IPS DF 4.7 (cell line): ENCODE results near the gene CAPN10.

Experiments
- DNase-seq: peaks from one replicate; pipeline ENCODE4 v3.0.0-alpha.2; 2013; ENCODE audit warnings: low spot score; ENCODE audit errors: extremely low read depth

Gene CAPN10

DNA sequence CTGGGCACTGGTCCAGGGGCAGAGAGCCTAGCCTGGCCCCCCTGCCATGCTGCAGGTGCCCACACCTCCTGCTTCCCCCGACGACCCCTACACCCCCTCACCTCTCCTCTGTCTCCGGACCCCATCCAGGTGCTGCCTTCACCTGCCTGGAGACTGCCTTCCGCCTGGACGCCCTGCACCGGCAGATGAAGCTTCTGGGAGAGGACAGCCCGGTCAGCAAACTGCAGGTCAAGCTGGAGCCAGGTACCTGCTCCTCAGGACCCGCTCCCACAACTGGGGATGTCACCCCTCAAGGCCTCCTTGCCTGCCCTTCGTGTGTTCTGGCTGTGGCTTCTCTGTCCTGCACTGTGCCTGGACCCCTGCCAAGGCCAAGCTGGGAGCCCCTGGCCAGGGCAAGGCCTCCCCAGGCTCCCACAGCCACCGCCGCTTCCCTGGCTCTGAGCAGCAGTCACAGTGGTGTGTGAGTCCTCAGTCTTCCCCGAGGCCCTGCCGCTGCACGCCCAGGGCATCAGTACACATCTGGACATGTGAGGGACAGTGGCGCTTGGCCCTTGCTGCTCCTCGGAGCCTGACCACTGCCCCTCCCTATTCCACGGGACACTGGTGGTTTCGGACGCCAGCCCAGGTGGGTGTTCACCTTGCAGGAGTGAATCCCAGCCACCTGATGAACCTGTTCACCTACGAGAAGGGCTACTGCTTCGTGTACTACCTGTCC is 12.0 kb upstream of the CAPN10 start:
- no peak for DNase-seq

DNA sequence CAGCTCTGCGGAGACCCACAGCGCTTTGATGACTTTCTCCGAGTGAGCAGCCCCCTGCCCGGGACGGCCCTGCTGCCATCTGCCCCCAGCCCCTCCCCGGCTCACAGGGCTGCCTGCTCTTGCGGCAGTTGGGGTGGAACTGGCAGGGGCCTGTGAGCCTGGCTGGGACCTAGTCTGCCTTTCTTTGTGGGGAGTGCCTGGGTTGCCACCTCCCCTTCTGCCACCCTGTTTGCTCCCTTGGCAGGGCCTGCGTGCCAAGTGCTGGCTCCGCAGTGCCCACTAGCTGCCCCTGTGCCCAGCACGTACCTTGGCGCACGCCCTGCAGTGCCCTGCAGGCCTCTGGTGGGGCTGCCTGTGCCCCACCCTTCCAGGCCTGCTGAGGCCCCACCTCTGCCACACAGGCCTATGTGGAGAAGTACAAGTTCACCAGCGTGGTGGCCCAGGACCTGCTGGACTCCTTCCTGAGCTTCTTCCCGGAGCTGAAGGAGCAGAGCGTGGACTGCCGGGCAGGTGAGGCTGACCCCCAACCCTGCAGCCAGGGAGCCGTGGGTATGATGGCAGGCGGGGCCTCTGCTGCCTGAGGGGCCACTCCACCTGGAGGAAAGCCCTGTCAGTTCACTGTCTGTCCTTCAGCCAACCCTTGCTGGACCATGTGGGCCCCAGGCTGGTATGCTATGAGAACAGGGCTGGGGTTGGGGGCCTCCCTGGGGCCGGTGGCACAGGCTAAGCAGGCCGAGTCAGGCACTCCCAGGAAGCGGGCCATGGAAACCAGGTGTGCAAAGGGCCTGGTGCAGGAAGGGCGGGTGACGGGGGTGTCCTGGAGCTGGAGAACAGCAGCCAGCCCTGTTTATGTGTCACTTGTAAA is 11.2 kb upstream of the CAPN10 start:
- DNase-seq: no peak

DNA sequence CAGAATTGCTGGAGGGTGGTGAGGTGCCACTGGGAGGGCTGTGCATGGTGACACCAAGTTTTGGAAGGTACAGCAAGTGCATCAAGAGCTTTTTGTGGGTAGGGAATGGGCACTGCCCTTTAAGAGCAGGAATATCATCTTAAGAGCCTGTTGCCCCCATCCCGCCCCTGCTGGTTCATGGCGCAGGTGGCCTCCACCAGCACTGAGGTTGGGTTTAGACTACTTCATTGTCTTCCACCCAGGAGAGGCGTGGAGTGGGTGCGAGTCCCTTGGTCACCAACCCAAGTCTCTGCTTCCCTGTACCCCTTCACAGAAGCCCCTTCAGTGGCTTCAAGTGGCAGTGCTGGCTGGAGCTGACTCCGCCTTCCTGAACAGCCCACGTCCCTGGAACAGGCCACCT is 10.5 kb upstream of the CAPN10 start:
- no peak for DNase-seq

GRCh38 chr2:240576436-240577205 is 9.9 kb upstream of the CAPN10 start:
- no peak for DNase-seq

DNA sequence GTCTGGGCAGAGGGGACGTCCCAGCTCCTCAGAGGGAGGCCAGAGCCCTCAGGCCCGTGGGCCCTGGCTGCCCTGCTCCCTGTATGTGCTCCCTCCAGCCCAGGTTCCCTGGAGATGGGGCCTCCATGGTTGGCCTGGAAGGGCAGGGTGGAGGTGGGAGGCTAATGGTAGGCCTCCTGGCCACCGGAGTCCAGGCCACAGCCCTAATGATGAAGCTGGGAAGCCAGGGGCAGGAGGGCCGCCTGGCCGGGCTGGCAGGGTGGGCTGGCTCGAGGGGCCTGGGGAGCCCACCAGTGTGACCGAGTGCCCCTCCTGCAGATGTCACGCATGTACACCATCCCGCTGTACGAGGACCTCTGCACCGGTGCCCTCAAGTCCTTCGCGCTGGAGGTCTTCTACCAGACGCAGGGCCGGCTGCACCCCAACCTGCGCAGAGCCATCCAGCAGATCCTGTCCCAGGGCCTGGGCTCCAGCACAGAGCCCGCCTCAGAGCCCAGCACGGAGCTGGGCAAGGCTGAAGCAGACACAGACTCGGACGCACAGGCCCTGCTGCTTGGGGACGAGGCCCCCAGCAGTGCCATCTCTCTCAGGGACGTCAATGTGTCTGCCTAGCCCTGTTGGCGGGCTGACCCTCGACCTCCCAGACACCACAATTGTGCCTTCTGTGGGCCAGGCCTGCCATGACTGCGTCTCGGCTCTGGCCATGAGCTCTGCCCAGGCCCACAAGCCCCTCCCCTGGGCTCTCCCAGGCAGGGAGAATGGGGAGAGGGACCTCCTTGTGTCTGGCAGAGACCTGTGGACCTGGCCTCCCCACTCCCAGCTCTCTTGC is 9.0 kb upstream of the CAPN10 start:
- no peak for DNase-seq

DNA sequence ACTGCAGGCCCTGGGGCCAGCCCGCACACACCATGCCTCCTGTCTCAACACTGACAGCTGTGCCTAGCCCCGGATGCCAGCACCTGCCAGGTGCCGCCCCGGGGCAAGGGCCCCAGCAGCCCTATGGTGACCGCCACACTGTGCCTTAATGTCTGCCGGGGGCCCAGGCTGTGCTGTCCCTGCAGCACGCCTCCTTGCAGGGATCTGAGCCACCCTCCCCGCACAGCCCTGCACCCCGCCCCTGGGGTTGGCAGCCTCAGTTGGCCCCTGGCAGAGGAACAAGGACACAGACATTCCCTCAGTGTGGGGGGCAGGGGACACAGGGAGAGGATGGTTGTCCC is 8.5 kb upstream of the CAPN10 start:
- DNase-seq: no peak

- no peak for DNase-seq
Observed at GRCh38 chr2:240578488-240578887, 8.0 kb upstream of the CAPN10 start.

- no peak for DNase-seq
Observed at GRCh38 chr2:240579071-240579762, 7.3 kb upstream of the CAPN10 start.

DNA sequence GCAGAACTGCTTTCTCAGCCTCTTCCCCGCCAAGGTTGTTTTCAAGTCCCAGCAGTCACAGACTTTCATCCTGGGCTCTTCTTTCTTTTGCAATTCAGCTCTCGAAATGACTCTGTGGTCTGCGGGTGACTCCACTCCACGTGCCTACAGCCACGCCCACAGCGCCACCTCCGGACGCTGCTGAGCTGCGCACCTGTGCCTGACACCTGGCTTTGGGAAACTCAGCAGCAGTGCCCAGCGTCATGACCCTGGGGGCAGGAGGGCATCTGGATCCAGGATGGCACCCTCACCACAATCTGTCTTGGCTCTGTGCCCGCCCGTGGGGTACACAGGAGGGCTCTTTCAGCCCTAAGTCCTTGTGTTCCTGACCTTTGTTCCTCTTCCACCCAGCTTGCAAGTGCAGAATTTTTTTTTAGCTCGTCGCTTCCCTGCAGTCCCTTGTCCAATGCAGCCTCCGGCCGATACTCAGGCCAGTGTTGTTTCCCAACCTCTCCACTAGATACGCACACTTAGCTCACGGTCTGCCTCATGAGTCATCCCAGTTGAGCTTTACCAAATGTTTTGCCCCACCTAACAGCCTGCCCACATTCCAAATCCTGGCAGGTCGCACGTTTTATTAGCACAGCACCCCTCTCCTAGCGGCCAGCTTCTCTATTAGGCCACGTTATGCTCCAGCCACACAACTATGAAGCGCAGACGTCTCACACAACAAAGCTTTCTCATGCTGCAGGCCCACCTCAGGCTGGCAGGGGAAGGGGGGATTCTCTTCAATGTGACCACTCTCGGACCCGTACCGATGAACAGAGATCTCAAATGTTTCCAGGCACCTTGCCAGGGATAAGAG is 6.5 kb upstream of the CAPN10 start:
- no peak for DNase-seq

GRCh38 chr2:240581811-240582210 is 4.7 kb upstream of the CAPN10 start:
- DNase-seq: no peak

- no peak for DNase-seq
Observed at GRCh38 chr2:240582781-240583180, 3.8 kb upstream of the CAPN10 start.

DNA sequence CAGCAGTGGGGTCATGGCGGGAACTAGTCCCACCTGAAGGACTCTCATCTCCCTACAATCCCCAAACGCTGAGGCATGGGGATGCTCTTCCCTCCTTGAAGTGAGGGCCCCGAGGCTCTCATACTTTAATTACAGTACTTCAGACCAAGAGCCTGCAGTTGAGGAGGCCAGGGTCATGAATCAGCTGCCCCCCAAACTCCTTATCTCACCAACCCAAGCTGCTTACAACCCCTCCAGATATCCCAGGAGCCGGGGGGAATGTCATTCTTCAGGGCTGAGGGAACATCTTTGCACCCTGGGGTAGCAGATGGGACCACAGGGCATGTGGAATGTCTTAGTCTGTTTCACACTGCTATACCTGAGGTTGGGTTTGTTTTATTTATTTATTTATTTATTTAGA is 2.8 kb upstream of the CAPN10 start:
- no peak for DNase-seq

- DNase-seq: no peak
Observed at GRCh38 chr2:240584486-240585031, 2.0 kb upstream of the CAPN10 start.

DNA sequence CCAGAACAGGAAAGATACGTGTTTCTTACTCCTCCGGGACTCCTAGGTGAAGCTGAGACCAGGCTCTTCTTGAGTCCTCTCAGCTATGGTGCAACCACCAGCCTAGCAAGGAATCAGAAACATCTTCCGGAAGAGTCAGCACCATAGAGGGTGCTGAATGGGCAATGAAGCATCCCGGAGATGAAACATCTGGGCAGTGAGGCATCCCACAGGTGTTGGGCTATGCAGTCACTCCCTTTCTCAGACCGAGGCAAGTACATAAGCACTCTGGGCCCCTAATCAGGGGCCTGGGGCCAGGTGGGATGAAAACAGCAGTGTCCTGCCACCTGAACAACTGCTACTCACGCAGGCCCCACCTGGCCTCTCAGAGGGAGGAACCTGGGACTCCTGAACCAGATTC is 1.4 kb upstream of the CAPN10 start:
- no peak for DNase-seq

- no peak for DNase-seq
Observed at GRCh38 chr2:240585681-240586197, 795 bp upstream of the CAPN10 start.

GRCh38 chr2:240586919-240587800 is 626 bp downstream of the CAPN10 start:
- DNase-seq: no peak

GRCh38 chr2:240588006-240588655 is 1.6 kb downstream of the CAPN10 start:
- no peak for DNase-seq

DNA sequence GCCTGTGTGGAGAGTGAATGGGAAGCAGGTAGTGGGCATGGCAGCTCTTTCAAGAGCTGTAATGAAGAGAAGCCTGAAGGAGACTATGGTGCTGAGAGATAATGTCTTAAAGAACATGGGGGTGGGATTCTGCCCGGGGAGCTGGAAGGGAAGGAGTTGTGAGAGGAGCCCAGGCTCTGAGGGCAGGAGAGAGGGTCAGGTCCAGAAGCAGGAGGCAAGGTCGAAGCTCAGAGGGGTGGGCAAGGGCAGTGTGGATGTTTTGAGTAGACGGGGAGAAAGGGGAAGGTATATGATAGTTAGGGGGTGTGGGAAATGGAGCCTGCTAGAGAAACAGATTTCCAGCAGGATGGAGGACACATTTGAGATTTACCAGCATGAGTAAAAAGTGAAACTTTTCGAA is 2.1 kb downstream of the CAPN10 start:
- no peak for DNase-seq
